HG03558 (cell line): ENCODE data around the gene IBA57.

Experiments
- ATAC-seq: cut with Tn5 transposase; IDR thresholded peaks from one replicate; pipeline ENCODE4 v1.9.1; 2021; ENCODE audit warnings: moderate number of reproducible peaks; ENCODE audit not compliant: unreplicated experiment; ENCODE audit errors: extremely low read depth

IBA57 gene

DNA sequence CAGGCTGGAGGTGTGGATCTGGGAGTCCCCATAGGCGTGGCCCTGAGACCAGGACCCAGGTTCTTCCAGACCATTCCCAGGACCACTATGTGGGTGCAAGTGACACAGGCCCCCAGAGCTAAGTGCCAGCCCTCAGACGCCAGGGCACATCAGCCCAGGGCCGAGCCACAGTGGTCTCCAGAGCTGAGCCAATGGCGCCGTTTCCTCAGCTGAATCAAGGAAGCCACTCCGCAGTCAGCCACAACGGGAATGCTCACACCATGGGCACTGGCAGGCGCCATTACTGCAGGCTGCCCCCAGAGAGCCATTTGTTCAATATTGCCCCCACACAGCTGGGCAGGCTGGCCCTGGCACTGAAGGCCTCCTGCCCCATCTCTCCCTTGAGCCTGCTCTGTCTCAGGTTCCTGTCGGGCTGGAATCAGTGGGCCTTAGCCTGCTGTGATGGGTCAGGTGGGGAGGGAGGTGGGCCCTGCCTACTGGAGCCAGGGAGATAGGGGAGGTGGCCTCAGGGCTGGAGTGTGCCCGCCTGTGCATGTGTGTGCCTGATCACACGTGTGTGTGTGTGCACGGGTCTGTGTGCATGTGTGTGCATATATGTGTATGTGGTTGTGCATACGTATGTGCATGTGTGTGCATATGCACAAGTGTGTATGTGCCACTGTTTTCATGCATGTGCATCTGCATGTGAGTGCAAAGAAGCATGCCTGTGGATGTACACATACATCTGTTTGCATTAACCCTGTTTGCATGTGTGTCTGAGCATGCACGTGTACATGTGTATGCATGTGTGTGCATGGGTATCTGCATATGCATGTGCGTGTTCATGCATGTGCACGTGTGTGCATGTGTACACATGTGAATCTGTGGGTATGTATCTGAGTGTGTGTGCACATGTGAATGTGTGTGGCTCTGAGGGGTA is 9.7 kb upstream of the IBA57 start:
- no peak for ATAC-seq

DNA sequence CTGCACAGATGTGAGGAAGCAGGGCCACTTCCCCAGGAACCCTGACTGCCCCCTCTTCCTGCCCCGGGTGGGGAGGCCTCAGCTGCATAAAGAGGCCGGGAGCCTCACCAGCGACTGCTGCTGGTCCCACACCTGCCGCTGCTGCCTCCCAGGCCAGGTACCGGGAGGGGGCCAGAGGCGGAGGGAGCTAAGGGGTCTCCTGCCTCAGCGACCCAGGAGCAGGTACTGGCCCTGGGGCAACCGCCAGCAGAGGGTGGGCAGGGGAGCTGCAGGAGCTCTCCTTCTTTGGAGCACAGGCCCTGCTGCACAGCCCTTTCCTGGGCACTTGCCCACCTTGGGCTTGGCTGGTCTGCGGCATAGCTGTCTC is 9.1 kb upstream of the IBA57 start:
- no peak for ATAC-seq

DNA sequence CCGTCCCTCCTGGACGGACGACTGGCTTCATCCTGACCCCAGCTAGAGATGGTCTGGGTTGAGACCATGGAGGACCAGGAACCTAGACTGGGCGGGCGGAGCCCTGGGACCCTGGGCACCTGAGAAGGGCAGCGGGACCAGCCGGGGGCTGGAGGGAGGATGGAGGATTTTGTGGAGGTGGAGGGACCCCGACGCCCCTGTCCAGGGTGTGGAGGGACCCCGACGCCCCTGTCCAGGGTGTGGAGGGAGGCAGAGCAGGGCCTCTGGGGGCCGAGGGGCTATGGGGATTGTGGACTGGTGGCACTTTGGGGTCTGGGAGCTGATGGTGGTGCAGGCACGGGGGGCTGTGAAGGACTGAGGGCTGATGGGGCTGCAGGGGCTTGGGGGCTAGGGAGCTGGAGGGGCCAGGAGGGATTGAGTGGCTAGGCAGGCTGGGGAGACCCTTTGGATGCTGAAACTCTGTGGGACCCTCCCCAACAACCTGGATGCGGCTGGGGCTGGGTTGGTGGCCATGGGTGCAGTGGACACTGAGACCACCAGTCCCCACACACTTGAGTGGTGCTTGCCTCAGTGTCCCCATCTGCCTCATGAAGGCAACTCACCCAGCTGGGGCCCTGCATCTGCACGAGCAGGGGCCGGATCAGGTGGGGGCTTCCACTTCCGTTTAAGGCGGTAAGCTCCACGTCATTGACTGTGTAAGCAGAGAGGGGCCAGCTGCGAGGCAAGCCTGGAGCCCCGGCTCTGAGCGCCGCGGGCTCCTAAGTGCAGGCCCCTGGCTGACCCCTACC is 8.5 kb upstream of the IBA57 start:
- no peak for ATAC-seq

DNA sequence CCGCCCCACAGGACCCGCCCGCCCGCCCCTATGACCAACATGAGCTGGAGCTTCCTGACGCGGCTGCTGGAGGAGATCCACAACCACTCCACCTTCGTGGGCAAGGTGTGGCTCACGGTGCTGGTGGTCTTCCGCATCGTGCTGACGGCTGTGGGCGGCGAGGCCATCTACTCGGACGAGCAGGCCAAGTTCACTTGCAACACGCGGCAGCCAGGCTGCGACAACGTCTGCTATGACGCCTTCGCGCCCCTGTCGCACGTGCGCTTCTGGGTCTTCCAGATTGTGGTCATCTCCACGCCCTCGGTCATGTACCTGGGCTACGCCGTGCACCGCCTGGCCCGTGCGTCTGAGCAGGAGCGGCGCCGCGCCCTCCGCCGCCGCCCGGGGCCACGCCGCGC is 7.9 kb upstream of the IBA57 start:
- no peak for ATAC-seq

DNA sequence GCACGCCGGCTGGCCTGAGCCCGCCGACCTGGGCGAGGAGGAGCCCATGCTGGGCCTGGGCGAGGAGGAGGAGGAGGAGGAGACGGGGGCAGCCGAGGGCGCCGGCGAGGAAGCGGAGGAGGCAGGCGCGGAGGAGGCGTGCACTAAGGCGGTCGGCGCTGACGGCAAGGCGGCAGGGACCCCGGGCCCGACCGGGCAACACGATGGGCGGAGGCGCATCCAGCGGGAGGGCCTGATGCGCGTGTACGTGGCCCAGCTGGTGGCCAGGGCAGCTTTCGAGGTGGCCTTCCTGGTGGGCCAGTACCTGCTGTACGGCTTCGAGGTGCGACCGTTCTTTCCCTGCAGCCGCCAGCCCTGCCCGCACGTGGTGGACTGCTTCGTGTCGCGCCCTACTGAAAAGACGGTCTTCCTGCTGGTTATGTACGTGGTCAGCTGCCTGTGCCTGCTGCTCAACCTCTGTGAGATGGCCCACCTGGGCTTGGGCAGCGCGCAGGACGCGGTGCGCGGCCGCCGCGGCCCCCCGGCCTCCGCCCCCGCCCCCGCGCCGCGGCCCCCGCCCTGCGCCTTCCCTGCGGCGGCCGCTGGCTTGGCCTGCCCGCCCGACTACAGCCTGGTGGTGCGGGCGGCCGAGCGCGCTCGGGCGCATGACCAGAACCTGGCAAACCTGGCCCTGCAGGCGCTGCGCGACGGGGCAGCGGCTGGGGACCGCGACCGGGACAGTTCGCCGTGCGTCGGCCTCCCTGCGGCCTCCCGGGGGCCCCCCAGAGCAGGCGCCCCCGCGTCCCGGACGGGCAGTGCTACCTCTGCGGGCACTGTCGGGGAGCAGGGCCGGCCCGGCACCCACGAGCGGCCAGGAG is 7.2 kb upstream of the IBA57 start:
- no peak for ATAC-seq

DNA sequence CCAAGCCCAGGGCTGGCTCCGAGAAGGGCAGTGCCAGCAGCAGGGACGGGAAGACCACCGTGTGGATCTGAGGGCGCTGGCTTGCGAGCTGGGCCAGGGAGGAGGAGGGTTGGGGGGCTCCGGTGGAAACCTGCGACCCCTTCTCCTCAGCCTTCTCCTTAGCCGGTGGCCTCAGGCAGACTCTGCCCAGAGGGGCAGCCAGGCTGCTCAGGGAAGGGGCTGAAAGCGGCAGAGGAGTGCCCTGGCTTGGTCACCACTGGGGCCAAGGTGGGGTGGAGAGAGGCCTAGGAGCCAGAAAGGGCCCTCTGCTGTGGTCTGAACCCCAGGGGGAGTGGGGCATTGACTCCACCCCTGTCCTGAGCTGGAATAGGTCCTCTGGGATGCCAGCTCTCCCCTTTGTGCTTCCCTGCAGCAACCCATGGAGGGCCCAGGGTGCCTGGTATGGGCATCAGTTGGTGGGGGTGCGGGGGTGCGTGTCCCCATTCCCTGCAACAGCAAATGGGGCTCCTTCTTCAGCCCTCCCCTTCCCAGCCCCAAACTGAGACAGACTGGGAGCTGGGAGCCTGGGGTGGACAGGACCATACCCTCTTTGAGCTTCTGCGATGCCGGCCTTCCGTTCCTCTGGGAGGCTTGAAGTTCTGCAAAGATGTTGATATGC is 6.5 kb upstream of the IBA57 start:
- ATAC-seq = no peak

DNA sequence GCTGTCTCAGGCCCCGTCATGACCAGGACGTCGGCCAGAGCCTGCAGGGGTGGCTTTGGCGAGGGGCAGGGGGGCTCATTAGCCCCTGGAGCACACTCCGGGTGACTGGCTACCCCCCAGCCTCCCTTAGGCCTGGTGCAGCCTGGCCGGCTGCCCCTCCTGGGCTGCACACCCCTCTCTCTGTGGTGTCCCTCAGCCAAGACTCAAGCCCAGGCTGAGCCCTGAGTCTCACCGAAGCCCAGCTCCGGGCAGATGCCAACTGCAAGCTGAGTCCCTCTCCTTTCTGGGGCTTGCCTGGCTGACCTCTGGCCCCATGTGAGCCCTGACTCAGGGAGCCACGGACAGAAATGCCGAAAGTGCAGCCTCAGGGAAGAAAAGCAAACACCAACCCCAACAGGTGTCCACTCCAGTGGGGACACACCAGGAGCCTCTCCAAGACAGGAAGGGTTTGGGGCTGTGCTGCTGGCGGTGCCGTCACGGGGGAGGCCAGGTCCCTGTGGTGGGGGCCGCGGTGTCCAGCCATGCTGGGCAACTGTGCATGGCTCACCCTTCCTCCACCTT is 5.3 kb upstream of the IBA57 start:
- ATAC-seq = no peak

DNA sequence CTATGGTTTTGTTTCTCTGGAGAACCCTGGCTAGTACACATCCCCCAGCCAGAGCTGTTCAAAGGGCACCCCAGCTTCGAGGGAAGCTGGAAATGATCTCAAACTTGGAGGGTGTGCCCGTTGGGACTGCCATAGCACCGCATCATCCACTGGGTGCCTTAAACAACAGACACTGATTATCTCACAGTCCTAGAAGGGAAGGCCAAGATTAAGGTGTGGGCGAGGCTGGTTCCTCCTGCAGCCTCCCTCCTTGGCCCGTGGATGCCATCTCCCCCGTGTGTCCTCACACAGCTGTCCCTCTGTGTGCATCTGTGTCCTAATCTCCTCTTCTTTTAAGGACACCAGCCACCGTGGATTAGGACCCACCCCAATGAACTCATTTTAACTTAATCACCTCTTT is 4.2 kb upstream of the IBA57 start:
- ATAC-seq = no peak

DNA sequence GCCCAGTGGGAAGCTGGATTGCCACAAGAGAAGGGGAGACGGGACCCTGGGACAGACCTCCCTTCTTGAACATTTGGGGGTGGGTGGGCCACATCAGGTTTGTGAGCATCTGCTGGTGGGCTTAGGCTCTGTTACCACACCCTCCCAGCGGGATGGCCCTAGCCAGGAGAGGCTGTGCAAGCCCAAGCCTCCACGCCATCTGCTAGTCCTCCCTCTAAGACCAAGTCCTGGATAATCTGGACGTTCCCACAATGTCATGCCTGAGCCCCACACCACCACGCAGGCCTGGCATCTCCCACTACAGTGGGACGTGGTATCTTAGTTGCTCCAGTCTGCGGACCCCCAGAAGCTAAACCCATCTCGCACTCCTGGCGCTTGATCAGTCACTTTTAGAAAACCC is 3.7 kb upstream of the IBA57 start:
- ATAC-seq = no peak

DNA sequence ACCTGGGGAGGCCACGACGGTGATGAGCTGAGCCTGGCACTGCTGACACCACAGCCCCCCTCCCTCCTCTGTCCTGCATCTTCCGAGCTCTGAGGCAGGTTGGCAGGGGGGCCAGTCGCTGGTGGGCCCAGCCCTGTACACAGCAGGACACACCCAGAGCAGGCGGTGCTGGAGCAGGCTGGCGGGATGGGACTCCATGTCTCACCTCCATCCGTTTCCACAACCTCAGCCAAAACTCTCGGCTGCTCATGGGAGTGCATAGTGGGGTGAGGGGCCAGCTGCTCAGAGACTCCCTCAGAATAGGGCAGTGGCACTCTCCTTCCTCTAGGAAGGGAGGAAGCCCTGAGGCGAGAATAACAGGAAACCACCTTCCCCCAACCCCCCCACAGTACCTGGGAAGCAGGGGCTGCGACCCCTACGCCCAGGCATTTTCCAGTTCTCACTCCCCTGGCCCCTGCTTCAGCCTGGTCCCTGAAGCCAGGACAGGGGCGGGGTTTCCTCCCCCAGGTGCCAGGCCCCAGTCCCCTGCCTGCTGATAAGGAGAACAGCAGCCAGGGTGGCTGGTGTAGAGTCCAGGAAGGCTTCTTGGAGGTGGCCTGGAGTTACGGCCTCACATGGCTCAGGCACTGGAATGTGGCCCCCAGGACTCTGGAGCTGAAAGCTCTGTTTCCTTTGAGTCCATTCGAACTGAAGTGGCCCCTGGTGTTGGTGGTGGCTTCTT is 3.2 kb upstream of the IBA57 start:
- ATAC-seq = no peak

DNA sequence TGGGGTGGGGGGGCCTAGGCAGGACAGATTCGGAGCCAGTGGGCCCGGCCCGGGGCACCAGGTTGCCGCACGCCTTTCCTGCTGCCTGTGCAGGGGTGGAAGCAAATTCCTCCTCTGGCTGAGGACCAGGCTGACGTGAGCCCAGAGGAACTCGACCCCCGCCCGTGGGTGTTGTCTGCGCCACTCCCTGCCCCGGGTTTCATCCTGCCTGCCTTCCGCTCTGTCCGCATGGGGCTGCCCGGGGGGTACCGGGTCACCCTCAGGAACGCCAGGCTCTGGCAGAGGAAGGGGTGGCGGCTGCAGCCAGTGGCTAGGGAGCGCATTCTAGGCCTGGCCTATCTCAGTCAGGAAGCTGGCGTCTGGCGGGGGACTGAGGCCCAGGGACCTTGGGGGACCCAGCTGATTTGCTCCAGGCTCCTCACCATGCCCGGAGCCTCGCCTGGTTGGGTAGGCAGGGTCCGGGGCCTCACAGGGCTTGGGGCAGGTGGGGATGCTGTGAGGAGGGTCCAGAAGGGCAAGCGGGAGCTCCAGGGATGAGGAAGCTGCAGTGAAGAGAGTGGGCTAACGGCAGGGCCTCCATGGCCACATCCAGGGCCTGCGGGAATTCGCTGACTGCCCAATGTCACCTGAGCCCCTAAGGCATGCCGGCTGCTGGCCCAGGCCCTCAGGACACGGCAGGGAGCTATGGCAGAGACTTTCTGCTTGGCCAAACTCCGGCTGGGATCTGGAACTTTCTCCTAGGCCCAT is 2.4 kb upstream of the IBA57 start:
- ATAC-seq = no peak

DNA sequence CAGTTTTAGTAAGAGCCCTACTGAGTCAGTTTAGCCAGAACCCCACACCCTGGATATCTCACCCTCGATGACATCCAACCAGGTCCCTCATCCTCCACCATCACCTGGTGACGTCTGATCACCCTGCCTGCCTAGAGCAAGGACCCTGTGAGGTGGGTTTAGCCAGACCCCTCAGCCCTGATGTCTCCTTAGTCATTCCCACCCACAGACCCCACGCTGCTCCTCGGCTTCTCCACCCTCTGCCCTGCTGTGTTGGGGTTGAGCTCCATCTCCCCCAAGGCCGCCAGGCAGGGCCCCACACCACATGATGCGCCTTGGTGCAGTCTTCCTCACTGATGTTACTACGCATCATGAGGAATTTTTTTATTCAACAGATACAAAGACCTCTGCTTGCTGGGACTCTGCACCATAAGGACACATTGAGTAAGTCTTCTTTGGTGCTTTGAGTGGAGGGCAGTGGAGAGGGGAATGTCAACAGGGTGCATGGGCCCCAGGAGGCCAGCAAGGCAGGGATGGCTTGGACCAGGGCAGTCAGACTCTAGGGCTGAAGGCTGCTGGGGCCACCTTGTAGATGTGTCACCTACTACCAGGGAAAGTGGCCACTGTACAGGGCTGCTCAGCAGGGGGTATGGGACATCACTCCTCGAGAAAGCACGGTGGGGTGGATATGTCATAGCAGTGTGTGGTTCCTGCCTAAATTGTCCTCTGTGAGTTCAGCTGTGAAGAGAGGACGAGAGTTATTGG is 1.7 kb upstream of the IBA57 start:
- no peak for ATAC-seq

DNA sequence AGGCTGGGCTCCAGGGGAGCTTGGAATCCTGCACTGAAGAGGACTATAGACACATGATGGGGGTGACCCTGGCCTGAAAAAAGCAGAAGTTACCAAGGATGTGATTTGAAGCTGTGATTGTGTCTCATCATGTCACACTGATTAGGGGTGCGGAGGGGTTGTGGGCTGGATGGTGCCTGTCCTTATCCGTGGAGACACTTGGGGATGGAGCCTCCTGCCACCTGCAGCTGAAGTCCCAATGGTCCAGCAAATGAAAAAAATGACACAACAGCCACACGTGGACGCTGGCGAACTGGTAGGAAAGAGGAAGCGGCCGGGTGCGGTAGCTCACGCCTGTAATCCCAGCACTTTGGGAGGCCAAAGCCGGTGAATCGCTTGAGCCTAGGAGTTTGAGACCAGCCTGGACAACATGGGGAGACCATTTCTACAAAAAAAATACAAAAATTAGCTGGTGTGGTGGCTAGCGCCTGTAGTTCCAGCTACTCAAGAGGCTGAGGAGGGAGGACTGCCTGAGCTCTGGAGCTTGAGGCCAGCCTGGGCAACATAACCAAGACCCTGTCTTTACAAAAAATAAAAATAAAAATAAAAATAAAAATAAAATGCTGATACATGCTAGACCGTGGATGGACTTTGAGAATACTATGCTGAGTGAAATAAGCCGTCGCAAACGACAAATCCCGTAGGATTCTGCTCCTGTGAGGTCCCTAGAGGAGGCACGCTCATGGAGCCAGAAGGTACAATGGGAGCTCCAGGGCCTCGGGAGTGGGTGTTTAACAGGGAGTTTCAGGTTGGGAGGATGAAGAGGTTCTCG is 838 bp upstream of the IBA57 start:
- no peak for ATAC-seq

DNA sequence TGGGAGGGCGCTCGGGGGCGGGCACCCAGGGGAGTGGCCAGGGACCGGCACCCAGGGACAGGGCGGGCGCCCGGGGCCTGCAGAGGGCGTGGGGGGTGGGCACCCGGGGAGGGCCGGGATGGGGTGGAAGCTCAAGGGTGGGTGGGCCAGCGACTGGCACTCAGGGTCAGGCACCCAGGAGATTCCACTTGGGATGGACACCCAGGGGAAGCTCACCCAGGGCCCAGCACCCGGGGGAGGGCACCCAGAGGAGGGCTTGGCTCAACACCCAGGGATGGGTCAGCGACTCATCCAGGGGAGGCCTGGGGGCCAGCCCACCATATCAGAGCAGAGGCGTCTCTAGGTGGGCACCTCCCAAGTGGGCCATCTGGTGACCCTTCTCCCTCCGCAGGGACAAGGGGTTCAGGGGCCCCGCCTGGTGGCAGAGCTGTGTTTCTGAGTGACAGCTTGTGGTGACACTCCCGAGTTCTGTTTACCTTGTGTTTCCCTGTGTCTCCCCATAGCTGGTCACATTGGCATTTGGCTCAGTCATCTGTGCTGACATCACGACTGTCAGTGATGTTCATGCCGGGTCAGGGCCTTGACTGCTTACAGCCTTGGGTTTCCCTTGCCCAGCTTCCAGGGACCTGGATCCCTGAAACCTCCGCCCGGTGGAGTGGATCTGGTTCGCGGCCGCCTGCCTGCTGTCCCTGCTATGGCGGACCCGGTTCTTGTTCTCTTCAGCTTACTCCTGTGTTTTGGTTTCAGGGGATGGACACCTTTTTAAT is 749 bp downstream of the IBA57 start:
- ATAC-seq = peak; percentile 4

DNA sequence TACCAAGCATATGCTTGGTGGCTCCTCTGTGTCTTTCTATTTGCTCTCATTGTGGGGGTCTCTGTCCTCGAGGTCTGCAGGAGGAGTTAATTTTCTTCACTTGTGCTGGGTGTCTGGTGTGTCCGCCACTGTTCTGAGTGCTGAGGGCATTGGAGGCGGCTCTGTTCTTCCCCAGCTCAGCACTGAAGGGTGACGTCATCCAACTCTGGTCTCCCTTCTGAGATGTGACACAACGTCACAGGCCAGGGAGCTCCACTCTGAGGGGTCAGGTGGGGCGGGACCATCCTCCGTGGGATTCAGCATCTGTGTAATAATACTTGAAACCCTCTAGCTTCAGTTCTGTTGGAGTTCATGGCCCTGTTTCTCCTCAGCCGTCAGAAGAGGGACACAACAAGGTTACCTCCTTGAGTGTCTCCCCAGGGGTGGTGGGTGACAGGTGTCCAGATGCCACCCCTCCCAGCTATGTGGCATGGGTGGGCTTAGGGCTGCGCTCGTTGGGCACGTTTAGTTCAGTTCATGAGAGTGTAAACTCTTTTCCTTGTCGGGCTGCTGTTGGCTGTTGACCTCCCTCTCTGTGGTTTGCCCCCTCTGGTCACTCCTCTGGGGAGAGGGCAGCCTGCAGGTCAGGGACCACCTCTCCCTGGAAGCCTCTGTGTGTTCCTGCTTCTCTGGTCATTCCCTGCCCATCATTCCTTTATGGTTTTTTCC is 3.1 kb downstream of the IBA57 start:
- ATAC-seq = no peak

DNA sequence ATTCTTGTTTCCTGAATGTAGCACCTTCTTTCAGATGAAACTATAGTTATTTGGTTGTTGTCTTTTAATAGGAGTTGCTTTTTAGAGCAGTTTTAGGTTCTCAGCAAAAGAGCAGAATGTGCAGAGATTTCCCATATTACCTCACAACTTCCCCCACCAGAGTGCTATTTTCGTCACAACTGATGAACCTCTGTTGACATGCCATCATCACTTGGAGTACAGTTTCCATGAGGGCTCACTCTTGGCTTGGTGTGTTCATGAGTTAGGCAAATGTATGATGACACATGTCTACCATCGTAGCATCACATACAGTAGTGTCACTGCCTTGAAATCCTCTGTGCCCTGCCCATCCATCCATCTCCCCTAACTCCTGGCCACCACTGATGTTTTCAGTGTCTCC is 3.7 kb downstream of the IBA57 start:
- no peak for ATAC-seq
